ENCODE measurements around the gene STRN4. TPM values are rescaled to one million over a fixed set of nuclear protein-coding genes. Genes with fewer than 3 reads are reported as not detected.

Gene STRN4
- total RNA-seq, 1 experiment from 2014 or later = 162 TPM

DNA sequence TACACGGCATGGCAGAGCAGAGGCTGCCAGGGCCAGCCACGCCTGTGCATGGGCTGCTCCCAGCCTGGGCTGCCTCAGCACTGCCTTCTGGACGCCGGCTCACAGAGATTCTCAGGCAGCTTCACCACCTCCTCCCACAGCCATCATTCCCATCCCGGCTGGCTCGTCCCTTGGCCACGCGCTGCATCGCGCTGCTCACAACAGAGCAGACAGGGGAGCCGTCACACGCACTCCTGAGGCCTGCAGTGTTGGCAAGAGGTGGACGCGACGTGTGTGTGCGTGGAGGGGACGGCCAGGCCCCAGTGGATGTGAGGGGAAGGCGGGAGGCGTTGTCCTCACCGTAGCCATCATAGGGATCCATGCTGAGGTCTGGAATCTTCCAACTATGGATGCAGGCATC lies 21.8 kb downstream of the STRN4 start:
- POLR2A ChIA-PET = no interaction called here
- CTCF ChIA-PET = no interaction called here

DNA sequence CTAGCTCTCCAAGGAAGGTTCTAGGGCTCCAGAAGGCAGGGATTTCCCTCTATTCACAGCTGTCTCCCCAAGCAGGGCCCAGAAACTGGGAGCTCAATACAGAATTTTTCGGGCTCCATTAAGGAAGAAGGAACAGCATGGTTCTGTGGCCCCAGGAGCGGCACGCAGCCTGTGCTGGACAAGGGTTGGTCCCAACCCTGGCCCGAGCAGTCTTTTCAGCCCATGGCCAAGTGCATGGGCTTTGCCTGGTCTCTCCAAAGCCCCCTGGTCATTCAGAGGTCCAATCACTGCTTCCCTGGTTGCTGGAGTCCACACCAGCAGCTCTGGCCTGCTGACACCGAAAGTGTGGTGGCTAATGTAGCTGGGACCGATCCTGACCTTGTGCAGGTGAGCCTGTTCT lies 22.8 kb downstream of the STRN4 start:
- Histone ChIP-seq H3K27me3 (replicated peaks; ENCODE audit: control insufficient read depth, insufficient read depth, low read length) (no peaks in the 10 kb centered on the region), H3K4me1 (peaks cover 6% of the 10 kb centered on the region; the same call in 1 of the 2 replicates), H3K4me3 (ENCODE audit: low read depth, low read length) (no peak overlapping the region), H3K36me3 (ENCODE audit: control insufficient read depth, insufficient read depth, low read length) (peaks cover 7% of the 10 kb centered on the region), H3K9me3 (no peaks in the 10 kb centered on the region)
- no TSS peak for BruUV-seq (replicated peaks)
- Mint-ChIP-seq H3K4me1 (ENCODE audit: low read depth, unreplicated experiment) (peaks cover 19% of the 10 kb centered on the region), H3K27ac (ENCODE audit: unreplicated experiment) (no peak overlapping the region), H3K27me3 (ENCODE audit: insufficient read depth, unreplicated experiment) (no peaks in the 10 kb centered on the region), H3K36me3 (ENCODE audit: insufficient read depth, unreplicated experiment) (peaks cover 77% of the 10 kb centered on the region), H3K9me3 (ENCODE audit: unreplicated experiment) (no peaks in the 10 kb centered on the region), H3K4me3 (ENCODE audit: unreplicated experiment) (no peak overlapping the region)
- intact Hi-C loops (cut with micrococcal nuclease; ENCODE audit: unreplicated experiment) = no loop called here
- ChIA-PET CTCF (interaction anchor here (0.6 kb wide), 1 partner anchor 533 kb away, joined by 3 read pairs; the partner anchor contains the start of gene CCDC9), POLR2A (interaction anchor here (0.6 kb wide), 1 partner anchor 44 kb away, joined by 9 read pairs; no protein-coding TSS in a partner anchor)
- DNase-seq = no peak
- TF ChIP-seq, protein P1, sequence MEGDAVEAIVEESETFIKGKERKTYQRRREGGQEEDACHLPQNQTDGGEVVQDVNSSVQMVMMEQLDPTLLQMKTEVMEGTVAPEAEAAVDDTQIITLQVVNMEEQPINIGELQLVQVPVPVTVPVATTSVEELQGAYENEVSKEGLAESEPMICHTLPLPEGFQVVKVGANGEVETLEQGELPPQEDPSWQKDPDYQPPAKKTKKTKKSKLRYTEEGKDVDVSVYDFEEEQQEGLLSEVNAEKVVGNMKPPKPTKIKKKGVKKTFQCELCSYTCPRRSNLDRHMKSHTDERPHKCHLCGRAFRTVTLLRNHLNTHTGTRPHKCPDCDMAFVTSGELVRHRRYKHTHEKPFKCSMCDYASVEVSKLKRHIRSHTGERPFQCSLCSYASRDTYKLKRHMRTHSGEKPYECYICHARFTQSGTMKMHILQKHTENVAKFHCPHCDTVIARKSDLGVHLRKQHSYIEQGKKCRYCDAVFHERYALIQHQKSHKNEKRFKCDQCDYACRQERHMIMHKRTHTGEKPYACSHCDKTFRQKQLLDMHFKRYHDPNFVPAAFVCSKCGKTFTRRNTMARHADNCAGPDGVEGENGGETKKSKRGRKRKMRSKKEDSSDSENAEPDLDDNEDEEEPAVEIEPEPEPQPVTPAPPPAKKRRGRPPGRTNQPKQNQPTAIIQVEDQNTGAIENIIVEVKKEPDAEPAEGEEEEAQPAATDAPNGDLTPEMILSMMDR (IDR thresholded peaks at IDR 0.05; ENCODE audit: insufficient read depth in 1 of 2, low read depth in 1 of 2, low read length in 1 of 2, severe bottlenecking in 1 of 2, unreplicated experiment in 1 of 2) = no peak

More for the DNA sequence above, 21.8 kb downstream of the STRN4 start:
- no peak overlapping the region for H3K27ac Mint-ChIP-seq (ENCODE audit: unreplicated experiment)
- peaks cover 6% of the 10 kb centered on the region; the same call in 1 of the 2 replicates for H3K4me1 ChIP-seq
- peaks cover 19% of the 10 kb centered on the region for H3K4me1 Mint-ChIP-seq (ENCODE audit: low read depth, unreplicated experiment)
- H3K27me3 Mint-ChIP-seq (ENCODE audit: insufficient read depth, unreplicated experiment) = no peaks in the 10 kb centered on the region
- no peak overlapping the region for H3K4me3 Mint-ChIP-seq (ENCODE audit: unreplicated experiment)
- intact Hi-C loops (cut with micrococcal nuclease; ENCODE audit: unreplicated experiment) = no loop called here
- no peak overlapping the region for H3K4me3 ChIP-seq (ENCODE audit: low read depth, low read length)
- DNase-seq = no peak
- H3K27me3 ChIP-seq (replicated peaks; ENCODE audit: control insufficient read depth, insufficient read depth, low read length) = no peaks in the 10 kb centered on the region
- H3K36me3 ChIP-seq (ENCODE audit: control insufficient read depth, insufficient read depth, low read length) = peaks cover 7% of the 10 kb centered on the region
- H3K9me3 Mint-ChIP-seq (ENCODE audit: unreplicated experiment) = no peaks in the 10 kb centered on the region
- H3K9me3 ChIP-seq = no peaks in the 10 kb centered on the region
- TF ChIP-seq, protein P1 (IDR thresholded peaks at IDR 0.05; ENCODE audit: insufficient read depth in 1 of 2, low read depth in 1 of 2, low read length in 1 of 2, severe bottlenecking in 1 of 2, unreplicated experiment in 1 of 2) = no peak
- BruUV-seq (replicated peaks) = no TSS peak
- H3K36me3 Mint-ChIP-seq (ENCODE audit: insufficient read depth, unreplicated experiment) = peaks cover 83% of the 10 kb centered on the region

- intact Hi-C loops (cut with micrococcal nuclease; ENCODE audit: unreplicated experiment) = no loop called here
- peaks cover 77% of the 10 kb centered on the region for H3K36me3 Mint-ChIP-seq (ENCODE audit: insufficient read depth, unreplicated experiment)
- Histone ChIP-seq H3K4me1 (peaks cover 9% of the 10 kb centered on the region), H3K4me3 (ENCODE audit: low read depth, low read length) (no peak overlapping the region), H3K36me3 (ENCODE audit: control insufficient read depth, insufficient read depth, low read length) (peaks cover 7% of the 10 kb centered on the region), H3K27me3 (replicated peaks; ENCODE audit: control insufficient read depth, insufficient read depth, low read length) (no peaks in the 10 kb centered on the region), H3K9me3 (no peaks in the 10 kb centered on the region)
- CTCF ChIA-PET = no interaction called here
- DNase-seq = no peak
- H3K4me3 Mint-ChIP-seq (ENCODE audit: unreplicated experiment) = no peak overlapping the region
- no peaks in the 10 kb centered on the region for H3K27me3 Mint-ChIP-seq (ENCODE audit: insufficient read depth, unreplicated experiment)
- H3K27ac Mint-ChIP-seq (ENCODE audit: unreplicated experiment) = no peak overlapping the region
- no TSS peak for BruUV-seq (replicated peaks)
- no peaks in the 10 kb centered on the region for H3K9me3 Mint-ChIP-seq (ENCODE audit: unreplicated experiment)
- H3K4me1 Mint-ChIP-seq (ENCODE audit: low read depth, unreplicated experiment) = peaks cover 19% of the 10 kb centered on the region
- POLR2A ChIA-PET = interaction anchor here (0.6 kb wide), 1 partner anchor 45 kb away, joined by 9 read pairs; no protein-coding TSS in a partner anchor
- TF ChIP-seq, protein P1 (IDR thresholded peaks at IDR 0.05; ENCODE audit: insufficient read depth in 1 of 2, low read depth in 1 of 2, low read length in 1 of 2, severe bottlenecking in 1 of 2, unreplicated experiment in 1 of 2) = no peak
Observed at GRCh38 chr19:46723023-46723461, 23.2 kb downstream of the STRN4 start.

All from Caco-2 (cell line).